GM12878 (cell line): Measurements from ENCODE around the gene XCR1. TPM values are rescaled to one million over a fixed set of nuclear protein-coding genes. Genes with fewer than 3 reads are reported as not detected.

Experiments
- ATAC-seq: fragments of 200-7000 bp; cut with Tn5 transposase; 3 replicates; pipeline ENCODE4 v1.9.1; 2020; ENCODE audit warnings: mild to moderate bottlenecking, moderate library complexity
- BruUV-seq: library from RNA; stranded (reverse); fragments of 400-500 nt; replicated peaks from 2 replicates; lab custom pipeline; 2021; lab: Mats Ljungman, UMichigan
- CTCF ChIA-PET: fragments of 300-600 bp; sonication (Branson Sonifier 250); formaldehyde crosslinking; extraction: SDS; loops from one replicate; lab custom pipeline; 2021; ENCODE audit warnings: inconsistent platforms; lab: Yijun Ruan, JAX
- POLR2A ChIA-PET: fragments of 350-600 bp; formaldehyde crosslinking; extraction: SDS; loops from one replicate; lab custom pipeline; 2021; ENCODE audit warnings: inconsistent platforms; lab: Charles Lee
- RAD21 ChIA-PET: fragments of 300-600 bp; sonication (Branson Sonifier 250); formaldehyde crosslinking; loops from one replicate; lab custom pipeline; 2023; ENCODE audit warnings: antibody characterized with exemption; ENCODE audit not compliant: unreplicated experiment; lab: Charles Lee
- SMC1A ChIA-PET: fragments of 300-600 bp; sonication (Branson Sonifier 250); formaldehyde crosslinking; loops from one replicate; lab custom pipeline; 2023; ENCODE audit not compliant: unreplicated experiment, uncharacterized antibody; lab: Charles Lee
- DNase-seq: peaks from one replicate; pipeline ENCODE4 v3.0.0-alpha.2; 2011; ENCODE audit warnings: low read depth, low spot score
- FAIRE-seq: peaks from 3 replicates; lab custom pipeline; 2011; peaks lifted over from hg19 to GRCh38; lab: Jason Lieb, UNC
- H2AFZ ChIP-seq: 2 replicates; pipeline ENCODE4 v1.6.0; 2011; ENCODE audit warnings: low read depth, low read length, control low read depth; ENCODE audit not compliant: control insufficient read depth
- H3K27ac ChIP-seq: 2 replicates; pipeline ENCODE4 v1.5.1; 2011; ENCODE audit warnings: control low read depth; ENCODE audit not compliant: control insufficient read depth, insufficient read depth
- H3K27me3 ChIP-seq, 2 experiments: replicated peaks in 1 of 2; 2 replicates each; pipeline versions ENCODE4 v1.6.0 to v1.6.1; 2011; ENCODE audit warnings: low read length in 1 of 2; ENCODE audit not compliant: control insufficient read depth in 2 of 2, insufficient read depth in 2 of 2
- H3K36me3 ChIP-seq, 2 experiments: 2 replicates each; pipeline ENCODE4 v1.5.1; 2011; ENCODE audit warnings: low read length in 1 of 2; ENCODE audit not compliant: control insufficient read depth in 2 of 2, insufficient read depth in 2 of 2
- H3K4me1 ChIP-seq: 2 replicates; pipeline ENCODE4 v1.6.1; 2011; ENCODE audit warnings: mild to moderate bottlenecking, low read length, moderate library complexity, mixed read lengths; ENCODE audit not compliant: control insufficient read depth, insufficient read depth
- H3K4me2 ChIP-seq: 2 replicates; pipeline ENCODE4 v1.6.0; 2011; ENCODE audit warnings: control low read depth; ENCODE audit not compliant: control insufficient read depth, insufficient read depth
- H3K4me3 ChIP-seq: fragments of 200-600 bp; sonication (generic); 2 replicates; pipeline ENCODE4 v1.5.1; 2016
- H3K79me2 ChIP-seq: 2 replicates; pipeline ENCODE4 v1.6.0; 2011; ENCODE audit warnings: low read length; ENCODE audit not compliant: control insufficient read depth, insufficient read depth
- H3K9ac ChIP-seq: 2 replicates; pipeline ENCODE4 v1.8.0; 2011; ENCODE audit warnings: low read length, control low read depth, mixed read lengths; ENCODE audit not compliant: control insufficient read depth, insufficient read depth
- H3K9me3 ChIP-seq: replicated peaks from 3 replicates; pipeline ENCODE4 v1.5.1; 2011; ENCODE audit warnings: mild to moderate bottlenecking, low read length; ENCODE audit not compliant: control insufficient read depth, insufficient read depth
- H4K20me1 ChIP-seq: 2 replicates; pipeline ENCODE4 v1.6.0; 2011; ENCODE audit not compliant: control insufficient read depth, insufficient read depth
- ATF2 ChIP-seq: IDR thresholded peaks from 2 replicates; pipeline ENCODE4 v1.6.1; 2012; ENCODE audit warnings: low read length, inconsistent platforms
- CBFB ChIP-seq: IDR thresholded peaks from 2 replicates; pipeline ENCODE4 v1.6.1; 2016; ENCODE audit warnings: antibody characterized with exemption, low read depth
- DPF2 ChIP-seq: fragments of 450-650 bp; IDR thresholded peaks from 2 replicates; pipeline ENCODE4 v1.6.1; 2017; ENCODE audit warnings: mild to moderate bottlenecking
- E2F8 ChIP-seq: fragments of 450-650 bp; IDR thresholded peaks from 2 replicates; pipeline ENCODE4 v1.6.1; 2018; ENCODE audit warnings: mild to moderate bottlenecking, low read depth, moderate library complexity; ENCODE audit not compliant: partially characterized antibody
- RBBP5 ChIP-seq: fragments of 200-600 bp; sonication (generic); conservative IDR thresholded peaks from 2 replicates; pipeline ENCODE4 v1.6.1; 2016
- ZZZ3 ChIP-seq: IDR thresholded peaks from 2 replicates; pipeline ENCODE4 v1.6.1; 2011; ENCODE audit warnings: low read depth; ENCODE audit not compliant: control insufficient read depth, insufficient read length
- WGBS: methylation state at CpG from one replicate; pipeline ENCODE4 v1.1.6; 2016; ENCODE audit warnings: low lambda C conversion rate; ENCODE audit not compliant: insufficient replicate concordance, insufficient coverage; ENCODE audit errors: missing lambda C conversion rate; 5-methylcytosine and 5-hydroxymethylcytosine counted together
- in situ Hi-C: fragments of 300-500 bp; cut with MboI; formaldehyde crosslinking; loops from 9 replicates; pipeline ENCODE4 v1.14.3; 2018; ENCODE audit warnings: mixed read lengths
- intact Hi-C: fragments of 100-400 bp; cut with micrococcal nuclease; formaldehyde crosslinking; loops from one replicate; pipeline ENCODE4 v1.14.2; 2022; ENCODE audit not compliant: unreplicated experiment
- polyA plus RNA-seq, 11 experiments: library from polyadenylated mRNA; depleted of rRNA in 4 of 11; unstranded in 6 of 11; stranded (reverse) in 5 of 11; fragments of >200 nt; fragmentation: Nextera tagmentation in 4 of 11; fragmentation: Illumina TruSeq in 1 of 11; extraction: Ambion mirVana in 4 of 11; extraction: Trizol in 1 of 11; gene quantifications; 1 replicate in 1 of 11; 2 replicates in 10 of 11; pipeline versions ENCODE4 v1.2.1 to v1.2.3, GENCODE V29; 2011 to 2016; ENCODE audit warnings: inconsistent platforms in 2 of 11, missing spikeins in 2 of 11, low read depth in 1 of 11
- total RNA-seq, 4 experiments: library from RNA; depleted of rRNA in 3 of 4; stranded (reverse); fragments of >200 nt in 3 of 4; fragmentation: Illumina TruSeq in 1 of 4; extraction: Trizol in 1 of 4; gene quantifications; 2 replicates each; pipeline versions ENCODE4 v1.2.1 to v1.2.3, GENCODE V29; 2013 to 2021

The XCR1 gene
- total and polyA plus RNA-seq, 10 of the 15 experiments (the other 5 are each of a cell fraction or from before 2014, with no cell fraction given), result 0.02 to 0.29 (median 0.13) TPM; not detected in 2

GRCh38 chr3:46052531-46052930 is 25.2 kb upstream of the XCR1 start:
- in situ Hi-C loops, result no loop called here
- TF ChIP-seq CBFB (no peak), E2F8 (no peak), ATF2 (no peak), DPF2 (no peak), ZZZ3 (no peak), RBBP5 (no peak)
- TF ChIP-seq, all 136 proteins: peak for 0
- WGBS, result 82% methylated on average over 8 of the region's 8 CpGs
- Histone ChIP-seq H3K4me1 (no peaks in the 10 kb centered on the region), H3K9me3 (no peaks in the 10 kb centered on the region; the same call in 2 of the 3 replicates), H3K27ac (no peak overlapping the region), H3K9ac (no peak overlapping the region), H4K20me1 (no peaks in the 10 kb centered on the region), H3K4me3 (no peak overlapping the region), H2AFZ (no peak overlapping the region), H3K27me3 (no peaks in the 10 kb centered on the region), H3K79me2 (no peaks in the 10 kb centered on the region), H3K4me2 (no peak overlapping the region), H3K36me3 (no peaks in the 10 kb centered on the region)
- BruUV-seq, result no TSS peak
- intact Hi-C loops, result no loop called here
- ChIA-PET SMC1A (no interaction called here), RAD21 (no interaction called here), POLR2A (no interaction called here), CTCF (interaction anchor here (1.8 kb wide), 1 partner anchor 25 kb away, joined by 7 read pairs; no protein-coding TSS in a partner anchor)
- no peak for ATAC-seq
- no peak for DNase-seq
- FAIRE-seq, result no peak
